Activated T-helper 1 cell treated with Interleukin-2 at 50 U/mL for 16 hours (primary cell): ENCODE results near the gene LRCOL1.
A peak's percentile ranks its signal among the peaks of the same experiment; 100 is the strongest.

ENCODE experiments used
- DNase-seq: peaks from one replicate; pipeline ENCODE4 v3.0.0-alpha.2; 2020; ENCODE audit warnings: low read depth

Gene LRCOL1

DNA sequence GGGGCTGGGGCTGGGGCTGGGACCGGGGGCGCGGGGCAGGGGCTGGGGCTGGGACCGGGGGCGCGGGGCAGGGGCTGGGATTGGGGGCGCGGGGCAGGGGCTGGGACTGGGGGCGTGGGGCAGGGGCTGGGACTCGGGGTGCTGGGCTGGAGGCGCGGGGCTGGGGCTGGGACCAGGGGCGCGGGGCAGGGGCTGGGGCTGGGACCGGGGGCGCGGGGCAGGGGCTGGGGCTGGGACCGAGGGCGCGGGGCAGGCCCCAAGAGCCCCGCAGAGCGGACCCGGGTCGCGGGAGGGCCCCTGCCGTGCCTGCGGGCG is 8.6 kb upstream of the LRCOL1 start:
- no peak for DNase-seq

DNA sequence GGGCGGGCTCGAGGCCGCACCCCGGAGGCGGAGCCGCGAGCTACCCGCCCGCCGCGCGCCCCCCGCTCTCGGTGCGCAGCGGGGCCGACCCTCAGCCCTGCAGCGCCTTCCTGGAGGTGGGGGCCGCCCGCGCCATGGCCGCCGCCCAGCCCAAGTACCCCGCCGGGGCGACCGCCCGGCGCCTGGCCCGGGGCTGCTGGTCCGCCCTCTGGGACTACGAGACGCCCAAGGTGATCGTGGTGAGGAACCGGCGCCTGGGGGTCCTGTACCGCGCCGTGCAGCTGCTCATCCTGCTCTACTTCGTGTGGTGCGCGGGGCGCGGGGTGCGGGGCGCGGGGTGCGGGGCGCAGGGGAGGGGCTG is 8.3 kb upstream of the LRCOL1 start, which contains the start of gene P2RX2:
Gene P2RX2 (plus strand): TSS at position 94 of the 361 bp plus-strand sequence. CDS start 41 bp downstream, at position 135.
- DNase-seq: no peak

GRCh38 chr12:132617822-132618682 is 7.7 kb upstream of the LRCOL1 start:
- no peak for DNase-seq

GRCh38 chr12:132617135-132617701 is 6.8 kb upstream of the LRCOL1 start:
- DNase-seq: no peak

GRCh38 chr12:132615579-132616038 is 5.2 kb upstream of the LRCOL1 start:
- no peak for DNase-seq

GRCh38 chr12:132614861-132615578 is 4.6 kb upstream of the LRCOL1 start:
- DNase-seq: peak; percentile 63

- no peak for DNase-seq
Measured at GRCh38 chr12:132614029-132614428, 3.6 kb upstream of the LRCOL1 start.

- DNase-seq: no peak
Measured at GRCh38 chr12:132611620-132612019, 1.2 kb upstream of the LRCOL1 start.

- no peak for DNase-seq
Measured at GRCh38 chr12:132610866-132611602, 652 bp upstream of the LRCOL1 start.

DNA sequence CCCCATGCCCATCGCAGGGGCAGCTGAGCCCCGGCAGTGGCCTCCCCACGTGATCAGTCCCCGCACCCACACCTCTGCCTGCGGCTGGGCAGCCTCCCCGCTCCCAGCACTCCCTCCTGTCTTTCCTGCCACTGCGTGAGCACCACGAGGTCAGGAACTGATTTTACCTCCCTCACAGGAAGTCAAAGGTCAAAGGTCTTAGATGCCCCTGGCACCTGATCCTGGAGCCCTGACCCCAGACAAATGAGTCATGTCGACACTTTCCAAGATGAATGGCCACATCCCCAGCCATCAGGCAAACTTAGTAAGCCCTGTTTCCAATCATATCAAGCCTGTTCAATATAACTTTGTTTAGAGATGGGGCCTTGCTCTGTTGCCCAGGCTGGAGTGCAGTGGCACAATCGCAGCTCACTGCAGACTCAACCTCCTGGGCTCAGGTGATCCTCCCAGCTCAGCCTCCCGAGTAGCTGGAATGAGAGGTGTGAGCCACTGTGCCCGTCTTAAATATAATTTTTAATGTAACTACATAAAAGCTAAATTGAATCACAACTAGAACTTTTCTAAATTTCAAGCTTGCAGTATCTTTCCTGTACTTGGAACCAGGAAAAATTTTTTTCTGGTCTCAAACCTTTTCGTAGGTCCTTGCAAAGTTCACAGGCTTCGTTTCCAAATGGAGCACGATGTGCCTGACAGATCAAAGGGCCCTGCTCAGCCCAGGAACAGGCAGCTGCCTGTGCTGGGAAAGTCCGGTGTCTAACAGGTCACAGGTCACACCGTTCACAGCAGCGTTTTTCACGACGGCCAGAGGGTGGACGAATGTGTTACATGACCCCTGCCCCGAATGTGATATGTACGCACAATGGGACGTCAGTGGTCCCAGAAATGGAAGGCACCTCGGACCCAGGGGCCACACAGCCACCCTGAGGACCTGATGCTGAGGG is 1.9 kb downstream of the LRCOL1 start:
- no peak for DNase-seq

DNA sequence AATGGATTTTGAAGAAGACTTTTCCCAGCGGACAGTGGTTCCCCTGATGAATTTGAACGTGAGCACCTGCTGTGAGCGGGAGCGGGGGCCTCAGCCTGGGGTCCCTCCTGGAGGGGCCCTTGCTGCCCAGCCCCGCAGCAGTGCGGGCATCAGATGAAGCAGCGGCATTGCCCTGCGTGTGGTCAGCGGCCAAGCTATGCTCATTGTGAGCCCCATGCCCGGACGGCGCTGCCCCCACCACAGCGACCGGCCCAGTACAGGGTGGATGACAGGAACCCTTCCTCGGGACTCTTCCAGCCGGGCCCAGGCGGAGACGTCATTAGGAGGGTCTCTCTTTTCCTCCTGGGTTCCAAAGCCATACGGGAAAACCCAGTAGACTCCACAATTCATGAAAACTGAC is 3.5 kb downstream of the LRCOL1 start:
- DNase-seq: no peak

GRCh38 chr12:132606466-132606865 is 3.9 kb downstream of the LRCOL1 start:
- DNase-seq: no peak

DNA sequence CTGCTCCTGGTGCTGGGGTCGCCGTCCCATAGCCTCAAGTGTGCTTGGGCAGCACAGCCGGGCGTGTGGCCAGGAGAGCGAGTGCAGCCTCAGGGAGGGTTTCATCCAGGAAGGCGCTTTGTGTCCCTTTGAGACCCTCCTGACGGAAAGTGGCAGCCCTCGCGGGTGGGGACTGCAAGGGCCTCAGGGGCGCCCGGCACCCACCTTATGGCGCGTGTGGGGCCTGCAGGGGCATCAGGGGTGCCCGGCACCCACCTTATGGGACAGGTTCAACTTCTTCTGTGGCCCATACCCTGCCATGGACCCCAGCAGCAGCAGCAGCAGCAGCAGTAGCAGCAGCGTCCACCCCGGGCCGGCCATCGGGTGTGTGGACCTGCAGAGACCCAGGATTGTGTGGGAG is 4.5 kb downstream of the LRCOL1 start:
- no peak for DNase-seq

DNA sequence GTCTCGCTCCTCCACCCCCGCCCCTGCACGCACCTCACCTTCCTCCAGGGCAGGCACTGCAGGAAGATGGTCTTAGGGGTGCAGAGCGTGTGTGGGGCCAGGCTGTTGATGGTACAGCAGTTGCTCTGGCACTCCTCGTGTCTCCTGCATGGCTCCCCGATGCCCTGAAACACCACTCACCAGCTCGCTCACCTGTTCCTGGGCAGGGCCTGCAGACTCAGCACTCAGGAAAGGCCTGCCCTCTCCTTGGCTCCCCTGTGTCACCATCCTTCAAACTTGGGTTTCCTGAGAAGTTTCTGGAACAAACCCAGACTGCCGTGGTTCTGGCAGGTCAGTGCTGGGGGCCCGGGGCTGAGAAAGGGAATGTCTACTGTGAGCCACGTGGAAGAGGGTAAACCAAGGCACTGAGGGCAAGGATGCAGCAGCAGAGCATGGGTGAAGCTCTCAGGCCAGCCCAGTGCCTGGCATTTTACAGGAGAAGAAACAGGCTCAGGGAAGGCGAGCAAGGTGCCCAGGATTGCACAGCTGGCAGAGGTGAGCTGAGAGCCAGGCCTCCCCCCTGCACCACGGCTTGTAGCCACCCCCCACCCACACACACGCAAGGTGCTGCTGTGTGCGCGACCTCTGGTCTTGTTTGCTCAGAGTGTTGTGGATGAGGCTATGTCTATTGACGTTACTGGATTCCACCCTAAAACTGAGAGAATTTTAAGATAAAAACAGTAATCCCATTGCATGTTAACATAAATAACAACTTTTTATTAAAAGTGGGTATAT is 5.5 kb downstream of the LRCOL1 start:
- no peak for DNase-seq

DNA sequence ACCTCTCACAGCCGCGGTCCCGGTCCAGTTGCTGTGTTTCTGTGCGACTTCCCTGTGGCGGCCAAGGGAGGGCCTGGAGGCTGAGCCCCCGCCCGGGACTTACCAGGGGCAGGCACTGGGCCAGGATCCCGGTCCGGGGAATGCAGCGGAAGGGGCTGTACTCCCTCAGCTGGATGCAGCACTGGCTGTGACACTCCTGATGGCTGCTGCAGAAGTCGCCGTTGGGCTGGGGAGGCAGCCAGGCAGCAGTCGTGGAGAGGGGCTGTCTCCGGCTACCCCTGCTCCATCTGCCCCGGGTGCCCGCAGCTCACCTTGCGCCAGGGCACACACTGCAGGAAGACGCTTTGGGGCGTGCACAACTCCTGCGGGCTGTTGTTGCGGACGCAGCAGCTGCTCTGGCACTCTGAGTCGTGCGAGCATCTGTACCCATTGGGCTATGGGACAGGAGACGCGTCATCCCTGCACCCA is 6.2 kb downstream of the LRCOL1 start:
- DNase-seq: no peak

DNA sequence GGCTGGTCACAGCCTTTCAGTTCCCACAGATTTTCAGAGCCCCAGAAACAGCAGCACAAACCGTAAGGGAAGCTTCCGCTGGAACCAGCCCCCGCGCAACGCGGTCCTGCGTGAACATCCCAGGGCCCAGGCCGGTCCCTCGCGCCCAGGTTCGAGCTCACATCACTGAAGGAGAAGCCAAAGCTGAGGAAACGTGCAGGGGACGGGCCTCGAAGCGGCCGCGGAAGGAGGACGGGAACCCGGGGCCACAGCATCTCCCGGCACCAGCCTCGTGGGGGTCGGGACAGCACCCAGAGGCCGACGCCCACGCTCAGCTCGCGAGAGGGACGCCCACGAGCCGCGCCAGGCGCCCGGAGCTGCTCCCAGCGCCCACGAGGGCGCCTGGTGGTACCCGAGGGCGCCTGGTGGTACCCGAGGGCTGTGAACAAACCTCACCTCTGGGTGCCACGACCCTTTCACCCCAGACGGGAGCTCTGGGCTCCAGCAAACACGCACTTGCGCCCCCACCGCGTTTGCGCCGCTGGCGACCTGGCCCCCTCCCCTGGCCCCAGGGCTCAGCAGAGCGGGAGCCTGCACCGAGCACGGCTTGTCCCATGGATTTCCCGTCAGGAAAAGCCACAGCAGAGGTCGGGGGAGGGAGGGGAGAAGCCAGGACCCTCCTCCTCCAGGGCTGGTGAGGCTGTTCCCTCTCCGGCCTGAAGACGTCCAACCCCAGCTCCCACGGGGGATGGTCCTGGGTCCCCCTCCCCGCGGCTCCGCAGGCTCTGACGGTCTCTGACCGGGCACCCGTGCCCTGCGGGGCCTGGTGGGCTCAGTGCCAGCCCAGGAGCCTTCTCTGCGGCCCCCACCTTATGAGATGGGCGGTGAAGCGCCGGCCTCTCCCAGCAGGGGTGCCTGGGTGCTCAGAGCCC is 6.9 kb downstream of the LRCOL1 start:
- DNase-seq: no peak

GRCh38 chr12:132602572-132603239 is 7.7 kb downstream of the LRCOL1 start:
- no peak for DNase-seq

- DNase-seq: no peak
Measured at GRCh38 chr12:132601171-132601883, 9.1 kb downstream of the LRCOL1 start.
